ENCODE results near the gene FRRS1. TPM values are rescaled to one million over a fixed set of nuclear protein-coding genes. Genes with fewer than 3 reads are reported as not detected.

The FRRS1 gene
- 23.4 and 28.3 TPM in 2 replicates for total RNA-seq

DNA sequence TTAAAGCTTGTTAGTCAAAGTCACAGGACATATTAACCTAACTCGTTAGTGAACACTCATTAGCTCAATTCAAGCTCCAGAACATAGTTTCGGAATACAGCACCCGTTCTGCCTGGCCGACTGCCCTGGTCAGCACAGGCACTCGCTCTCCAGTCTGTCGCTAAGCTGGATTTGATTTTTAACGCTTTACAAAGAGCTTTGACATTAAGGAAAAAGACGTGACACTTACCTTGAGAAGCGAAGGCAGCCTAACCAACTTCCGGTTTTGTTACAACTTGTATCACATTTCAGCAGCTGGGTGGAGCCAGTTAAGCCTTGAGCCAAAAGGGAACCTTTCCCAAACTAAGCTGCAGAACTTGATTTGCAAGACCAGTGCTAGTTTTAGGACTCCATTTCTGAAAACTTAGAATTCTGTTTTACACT lies at the start of gene FRRS1:
TSS of gene FRRS1 (minus strand) at position 258 of the 423 bp plus-strand sequence. CDS start 17,867 bp downstream, outside the sequence.
- Histone ChIP-seq H3K27me3 (ENCODE audit: control insufficient read depth, insufficient read depth, low read length) (no peaks in the 10 kb centered on the region), H3K4me3 (ENCODE audit: low read depth, low read length) (peak within 1 kb of the TSS; percentile 77), H3K36me3 (ENCODE audit: control insufficient read depth, insufficient read depth, low read length) (no peaks in the 10 kb centered on the region)
- DNase-seq (ENCODE audit: low read depth) (peak; percentile 93), FAIRE-seq (no peak)
- TF ChIP-seq, protein P1, sequence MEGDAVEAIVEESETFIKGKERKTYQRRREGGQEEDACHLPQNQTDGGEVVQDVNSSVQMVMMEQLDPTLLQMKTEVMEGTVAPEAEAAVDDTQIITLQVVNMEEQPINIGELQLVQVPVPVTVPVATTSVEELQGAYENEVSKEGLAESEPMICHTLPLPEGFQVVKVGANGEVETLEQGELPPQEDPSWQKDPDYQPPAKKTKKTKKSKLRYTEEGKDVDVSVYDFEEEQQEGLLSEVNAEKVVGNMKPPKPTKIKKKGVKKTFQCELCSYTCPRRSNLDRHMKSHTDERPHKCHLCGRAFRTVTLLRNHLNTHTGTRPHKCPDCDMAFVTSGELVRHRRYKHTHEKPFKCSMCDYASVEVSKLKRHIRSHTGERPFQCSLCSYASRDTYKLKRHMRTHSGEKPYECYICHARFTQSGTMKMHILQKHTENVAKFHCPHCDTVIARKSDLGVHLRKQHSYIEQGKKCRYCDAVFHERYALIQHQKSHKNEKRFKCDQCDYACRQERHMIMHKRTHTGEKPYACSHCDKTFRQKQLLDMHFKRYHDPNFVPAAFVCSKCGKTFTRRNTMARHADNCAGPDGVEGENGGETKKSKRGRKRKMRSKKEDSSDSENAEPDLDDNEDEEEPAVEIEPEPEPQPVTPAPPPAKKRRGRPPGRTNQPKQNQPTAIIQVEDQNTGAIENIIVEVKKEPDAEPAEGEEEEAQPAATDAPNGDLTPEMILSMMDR (IDR thresholded peaks at IDR 0.05; ENCODE audit: insufficient read depth, low read length, severe bottlenecking), result no peak

GRCh38 chr1:99814373-99814900 lies 48.0 kb upstream of the FRRS1 start:
- no peaks in the 10 kb centered on the region for H3K36me3 ChIP-seq (ENCODE audit: control insufficient read depth, insufficient read depth, low read length)
- peak; percentile 96 for FAIRE-seq
- TF ChIP-seq, protein P1 (IDR thresholded peaks at IDR 0.05; ENCODE audit: insufficient read depth, low read length, severe bottlenecking), result no peak

DNA sequence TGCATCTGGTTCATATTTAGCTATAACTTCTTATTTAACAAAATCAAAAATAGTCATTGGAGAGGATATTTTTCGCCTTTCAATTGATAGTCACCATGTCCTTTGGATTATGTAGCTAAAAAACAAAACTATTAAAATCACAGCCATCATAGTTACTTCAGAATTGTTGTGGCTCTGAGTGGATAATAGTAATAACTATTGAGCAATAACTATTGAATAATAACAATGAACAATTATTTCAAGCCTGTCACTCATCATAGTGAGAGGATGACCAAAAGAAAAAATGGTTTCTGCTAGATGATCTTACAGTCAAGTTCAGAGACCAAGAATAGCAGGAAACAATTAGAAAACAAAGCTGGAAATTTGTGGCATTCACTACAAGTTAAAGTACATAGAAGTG lies 45.3 kb upstream of the FRRS1 start:
- DNase-seq (ENCODE audit: low read depth) (no peak), FAIRE-seq (no peak)
- no peaks in the 10 kb centered on the region for H3K36me3 ChIP-seq (ENCODE audit: control insufficient read depth, insufficient read depth, low read length)
- TF ChIP-seq, protein P1 (IDR thresholded peaks at IDR 0.05; ENCODE audit: insufficient read depth, low read length, severe bottlenecking), result no peak
- H3K27me3 ChIP-seq (ENCODE audit: control insufficient read depth, insufficient read depth, low read length), result no peaks in the 10 kb centered on the region
- H3K4me3 ChIP-seq (ENCODE audit: low read depth, low read length), result no peak overlapping the region

More at GRCh38 chr1:99814373-99814900, 48.0 kb upstream of the FRRS1 start:
- no peaks in the 10 kb centered on the region for H3K27me3 ChIP-seq (ENCODE audit: control insufficient read depth, insufficient read depth, low read length)
- peak; percentile 91 for DNase-seq (ENCODE audit: low read depth)
- H3K4me3 ChIP-seq (ENCODE audit: low read depth, low read length), result no peak overlapping the region

DNA sequence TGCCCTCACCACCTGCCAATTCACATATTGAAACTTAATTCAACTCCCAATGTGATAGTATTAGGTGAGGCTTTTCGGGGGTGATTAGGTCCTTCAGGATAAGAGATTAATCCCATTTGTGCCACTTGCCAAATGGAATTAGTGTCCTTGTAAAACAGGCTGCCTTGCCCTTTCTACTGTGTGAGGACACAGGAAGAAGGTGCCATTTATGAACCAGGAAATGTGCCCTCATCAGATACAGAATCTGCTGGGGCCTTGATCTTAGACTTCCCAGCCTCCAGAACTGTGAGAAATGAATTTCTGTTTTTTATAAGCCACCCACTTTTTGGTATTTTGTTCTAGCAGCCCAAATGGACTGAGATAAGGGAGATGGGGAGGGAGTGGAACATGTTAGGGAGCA lies 44.6 kb upstream of the FRRS1 start:
- H3K27me3 ChIP-seq (ENCODE audit: control insufficient read depth, insufficient read depth, low read length), result no peaks in the 10 kb centered on the region
- FAIRE-seq, result no peak

DNA sequence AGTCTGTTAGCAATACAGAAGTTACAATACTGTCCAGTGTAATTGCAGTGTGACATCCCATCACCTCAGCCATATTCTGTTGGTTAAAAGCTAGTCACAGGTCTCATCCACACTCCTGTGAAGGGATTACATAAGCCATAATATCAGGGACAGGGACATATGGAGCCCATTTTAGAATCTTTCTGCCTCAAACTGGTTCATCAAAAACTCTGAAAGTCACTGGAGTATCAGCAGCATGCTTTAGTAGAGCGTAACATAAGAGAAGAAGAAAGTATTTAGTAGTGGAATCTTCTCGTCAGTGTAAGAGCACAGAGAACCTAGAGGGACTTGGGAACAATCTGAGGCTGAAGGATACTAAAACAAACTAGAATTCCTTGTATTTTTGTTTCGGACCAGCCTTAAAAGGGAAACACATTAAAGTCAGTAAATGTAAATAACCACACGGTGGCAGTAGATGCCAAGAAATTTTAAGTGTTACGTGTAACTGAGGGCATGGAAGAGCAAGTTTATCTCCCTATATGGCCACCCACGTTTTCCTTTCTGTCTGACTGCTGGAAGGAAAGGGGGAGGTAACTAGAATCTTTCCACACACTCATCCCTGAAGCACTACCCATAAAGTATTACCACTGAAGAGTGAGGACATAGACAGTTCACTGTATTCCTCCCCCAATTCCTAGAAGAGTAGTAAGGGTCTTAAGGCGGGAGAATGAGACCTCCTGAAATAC lies 42.1 kb upstream of the FRRS1 start:
- no peaks in the 10 kb centered on the region for H3K27me3 ChIP-seq (ENCODE audit: control insufficient read depth, insufficient read depth, low read length)
- peak; percentile 92 for DNase-seq (ENCODE audit: low read depth)
- TF ChIP-seq, protein P1 (IDR thresholded peaks at IDR 0.05; ENCODE audit: insufficient read depth, low read length, severe bottlenecking), result peak; percentile 43

More for the DNA sequence above, 44.6 kb upstream of the FRRS1 start:
- H3K36me3 ChIP-seq (ENCODE audit: control insufficient read depth, insufficient read depth, low read length), result no peaks in the 10 kb centered on the region
- TF ChIP-seq, protein P1 (IDR thresholded peaks at IDR 0.05; ENCODE audit: insufficient read depth, low read length, severe bottlenecking), result no peak
- no peak for DNase-seq (ENCODE audit: low read depth)
- H3K4me3 ChIP-seq (ENCODE audit: low read depth, low read length), result no peak overlapping the region

More for the DNA sequence above, 42.1 kb upstream of the FRRS1 start:
- Histone ChIP-seq H3K36me3 (ENCODE audit: control insufficient read depth, insufficient read depth, low read length) (no peaks in the 10 kb centered on the region), H3K4me3 (ENCODE audit: low read depth, low read length) (no peak overlapping the region)
- FAIRE-seq, result peak; percentile 95
